K562 (cell line): ENCODE results near the gene VPS4A. TPM values are rescaled to one million over a fixed set of nuclear protein-coding genes. Genes with fewer than 3 reads are reported as not detected.

Experiments
- ATAC-seq: fragments of 200-7000 bp; cut with Tn5 transposase; 3 replicates; pipeline ENCODE4 v1.9.1; 2020; ENCODE audit warnings: moderate library complexity
- BruUV-seq: library from RNA; stranded (reverse); fragments of 400-500 nt; replicated peaks from 2 replicates; lab custom pipeline; 2021; lab: Mats Ljungman, UMichigan
- CTCF ChIA-PET: fragments of 300-600 bp; formaldehyde crosslinking; extraction: SDS; loops from one replicate; lab custom pipeline; 2021; ENCODE audit warnings: low intra/inter-chr PET ratio; lab: Yijun Ruan, JAX
- POLR2A ChIA-PET: fragments of 300-600, 350-650 bp; sonication (Branson Sonifier 250); formaldehyde crosslinking; extraction: SDS; loops from one replicate; lab custom pipeline; 2021; ENCODE audit warnings: antibody characterized with exemption, inconsistent platforms; lab: Yijun Ruan, JAX
- DNase-seq, 4 experiments: peaks; one replicate each; pipeline versions ENCODE4 v3.0.0 to v3.0.0-alpha.2; 2011 to 2018; ENCODE audit warnings: low spot score in 3 of 4, mixed read lengths in 3 of 4; ENCODE audit errors: extremely low read depth in 1 of 4
- FAIRE-seq: peaks from 2 replicates; lab custom pipeline; 2011; peaks lifted over from hg19 to GRCh38; lab: Jason Lieb, UNC
- H2AFZ ChIP-seq: 2 replicates; pipeline ENCODE4 v1.6.0; 2011; ENCODE audit warnings: low read depth, low read length, control low read depth, inconsistent platforms
- H3K27ac ChIP-seq: fragments of 200-600 bp; 3 replicates; pipeline ENCODE4 v1.8.0; 2011; ENCODE audit warnings: low read depth, mild to moderate bottlenecking, control low read depth, inconsistent platforms, low read length, moderate library complexity, mixed read lengths; ENCODE audit errors: extremely low read depth
- H3K27me3 ChIP-seq, 2 experiments: fragments of 300-600 bp in 1 of 2; 2 replicates in 1 of 2; 3 replicates in 1 of 2; pipeline versions ENCODE4 v1.6.0 to v1.8.0; 2011; ENCODE audit warnings: inconsistent platforms in 2 of 2, low read length in 2 of 2, mild to moderate bottlenecking in 1 of 2, mixed read lengths in 1 of 2, moderate library complexity in 1 of 2; ENCODE audit not compliant: control insufficient read depth in 2 of 2, insufficient read depth in 2 of 2
- H3K36me3 ChIP-seq: fragments of 300-600 bp; 3 replicates; pipeline ENCODE4 v1.8.0; 2011; ENCODE audit warnings: mild to moderate bottlenecking, low read length, inconsistent platforms; ENCODE audit not compliant: control insufficient read depth, insufficient read depth
- H3K4me1 ChIP-seq, 2 experiments: fragments of 200-600 bp in 1 of 2; replicated peaks in 1 of 2; 2 replicates in 1 of 2; 3 replicates in 1 of 2; pipeline versions ENCODE4 v1.5.1 to v1.8.0; 2011; ENCODE audit warnings: inconsistent platforms in 2 of 2, low read length in 2 of 2, mild to moderate bottlenecking in 1 of 2, mixed read lengths in 1 of 2, moderate library complexity in 1 of 2; ENCODE audit not compliant: control insufficient read depth in 2 of 2, insufficient read depth in 2 of 2
- H3K4me2 ChIP-seq: 2 replicates; pipeline ENCODE4 v1.6.1; 2011; ENCODE audit warnings: low read length, control low read depth, inconsistent platforms, mixed read lengths; ENCODE audit not compliant: insufficient read depth
- H3K4me3 ChIP-seq: fragments of 200-600 bp; sonication (generic), shearing (Covaris generic); 2 replicates; pipeline ENCODE4 v1.5.1; 2016; ENCODE audit warnings: control low read depth, inconsistent platforms
- H3K79me2 ChIP-seq: fragments of 200-600 bp; 3 replicates; pipeline ENCODE4 v1.8.0; 2011; ENCODE audit warnings: low read length, inconsistent platforms; ENCODE audit not compliant: control insufficient read depth, insufficient read depth
- H3K9ac ChIP-seq, 2 experiments: 2 replicates each; pipeline versions ENCODE4 v1.6.0 to v1.6.1; 2011; ENCODE audit warnings: low read depth in 2 of 2, low read length in 2 of 2, control low read depth in 1 of 2, inconsistent platforms in 1 of 2, mild to moderate bottlenecking in 1 of 2, mixed read lengths in 1 of 2; ENCODE audit not compliant: insufficient read depth in 1 of 2
- H3K9me1 ChIP-seq: one replicate; pipeline ENCODE4 v1.6.0; 2011; ENCODE audit warnings: inconsistent platforms, mild to moderate bottlenecking, low read length, moderate library complexity; ENCODE audit not compliant: control insufficient read depth, insufficient read depth
- H3K9me3 ChIP-seq: replicated peaks from 2 replicates; pipeline ENCODE4 v1.5.1; 2011; ENCODE audit warnings: low read depth, low read length, inconsistent platforms; ENCODE audit not compliant: control insufficient read depth, insufficient read depth
- H4K20me1 ChIP-seq: replicated peaks from 2 replicates; pipeline ENCODE4 v1.6.1; 2011; ENCODE audit warnings: low read length, inconsistent platforms, mixed read lengths; ENCODE audit not compliant: control insufficient read depth, insufficient read depth
- CTBP1 ChIP-seq: fragments of 450-650 bp; IDR thresholded peaks from 2 replicates; pipeline ENCODE4 v1.6.1; 2016; ENCODE audit warnings: borderline replicate concordance
- JUN ChIP-seq, 2 experiments: sonication (generic) in 1 of 2; formaldehyde crosslinking in 1 of 2; IDR thresholded peaks; 2 replicates each; pipeline versions ENCODE4 v1.6.1 to v1.8.0; 2012 to 2022; ENCODE audit warnings: borderline replicate concordance in 2 of 2, mild to moderate bottlenecking in 2 of 2, improper control_type of control experiment in 1 of 2, low read depth in 1 of 2, low read length in 1 of 2, missing genetic modification reagents in 1 of 2
- MIER1 ChIP-seq: fragments of 450-650 bp; IDR thresholded peaks from 2 replicates; pipeline ENCODE4 v1.6.1; 2016; ENCODE audit warnings: antibody characterized with exemption, mild to moderate bottlenecking, low read depth
- NR3C1 ChIP-seq: sonication (generic); formaldehyde crosslinking; IDR thresholded peaks from 2 replicates; pipeline ENCODE4 v1.8.1; 2022; ENCODE audit warnings: missing genetic modification reagents
- PCBP2 ChIP-seq: fragments of 200-400 bp; formaldehyde crosslinking; IDR thresholded peaks from 2 replicates; pipeline ENCODE4 v1.6.1; 2018; ENCODE audit warnings: low read length, low read depth, mild to moderate bottlenecking, moderate library complexity; ENCODE audit not compliant: poor library complexity, severe bottlenecking
- POLR2H ChIP-seq: IDR thresholded peaks from 2 replicates; pipeline ENCODE4 v1.6.1; 2016; ENCODE audit warnings: missing genetic modification characterization, low read depth, mild to moderate bottlenecking, control low read depth, missing compliant biosample characterization, moderate library complexity
- RFX5 ChIP-seq: IDR thresholded peaks from 2 replicates; pipeline ENCODE4 v1.6.1; 2011; ENCODE audit warnings: low read depth, mild to moderate bottlenecking, improper control_type of control experiment, low read length
- SLC30A9 ChIP-seq: fragments of 250-450 bp; sonication (Bioruptor Pico); IDR thresholded peaks from 2 replicates; pipeline ENCODE4 v1.8.0; 2022; ENCODE audit warnings: mild to moderate bottlenecking, moderate library complexity
- SMAD1 ChIP-seq: fragments of 150-350 bp; IDR thresholded peaks from 2 replicates; pipeline ENCODE4 v1.6.1; 2014; ENCODE audit warnings: low read length, low read depth; ENCODE audit not compliant: partially characterized antibody
- TEAD1 ChIP-seq, 2 experiments: fragments of 450-650 bp in 1 of 2; sonication (generic) in 1 of 2; formaldehyde crosslinking; IDR thresholded peaks; 2 replicates each; pipeline versions ENCODE4 v1.4.0 to v1.8.0; 2020 to 2022; ENCODE audit warnings: mild to moderate bottlenecking in 2 of 2, missing genetic modification reagents in 1 of 2
- ZNF57 ChIP-seq: fragments of 450-650 bp; formaldehyde crosslinking; IDR thresholded peaks from 2 replicates; pipeline ENCODE4 v1.4.0; 2020; ENCODE audit warnings: mild to moderate bottlenecking, moderate library complexity
- WGBS: fragments of 100-300 bp; shearing (Covaris generic); methylation state at CpG from one replicate; pipeline ENCODE4 v1.1.6; 2016; ENCODE audit warnings: low coverage, mixed read lengths; ENCODE audit not compliant: insufficient coverage; ENCODE audit errors: missing lambda C conversion rate; 5-methylcytosine and 5-hydroxymethylcytosine counted together
- in situ Hi-C: fragments of 300-500 bp; cut with MboI; formaldehyde crosslinking; loops from 4 replicates; pipeline ENCODE4 v1.15.0; 2018; ENCODE audit warnings: inconsistent platforms, mixed read lengths
- intact Hi-C: fragments of 100-400 bp; cut with micrococcal nuclease; formaldehyde crosslinking; loops from 2 replicates; pipeline ENCODE4 v1.14.2; 2022
- polyA plus RNA-seq, 8 experiments: library from polyadenylated mRNA; depleted of rRNA in 4 of 8; stranded (reverse) in 5 of 8; unstranded in 3 of 8; fragments of >200 nt; fragmentation: Nextera tagmentation in 2 of 8; fragmentation: Illumina TruSeq in 1 of 8; extraction: Ambion mirVana in 2 of 8; extraction: Trizol in 1 of 8; gene quantifications; 2 replicates each; pipeline versions ENCODE4 v1.2.1 to v1.2.3, GENCODE V29; 2011 to 2014; ENCODE audit warnings: inconsistent platforms in 1 of 8, missing spikeins in 1 of 8
- total RNA-seq, 7 experiments: library from RNA; depleted of rRNA in 6 of 7; stranded (reverse); fragments of >200 nt in 6 of 7; fragmentation: Illumina TruSeq in 2 of 7; extraction: Trizol in 2 of 7; gene quantifications; 2 replicates each; pipeline versions ENCODE4 v1.2.1 to v1.2.3, GENCODE V29; 2011 to 2021; ENCODE audit warnings: low replicate concordance in 1 of 7
- TF ChIP-seq, protein P1 (sequence below): IDR thresholded peaks from 2 replicates; pipeline ENCODE4 v1.6.1; 2016; ENCODE audit warnings: missing genetic modification characterization, missing compliant biosample characterization
- TF ChIP-seq, protein P2 (sequence below), 3 experiments: fragments of 200-800 bp in 1 of 3; sonication (Bioruptor generic) in 1 of 3; sonication (generic) in 1 of 3; formaldehyde crosslinking in 1 of 3; IDR thresholded peaks; 2 replicates each; pipeline versions ENCODE4 v1.6.1 to v1.8.0; 2016 to 2022; ENCODE audit warnings: mild to moderate bottlenecking in 2 of 3, missing compliant biosample characterization in 2 of 3, missing genetic modification characterization in 2 of 3, missing genetic modification reagents in 1 of 3
- TF ChIP-seq, protein P3 (sequence below): sonication (generic); formaldehyde crosslinking; IDR thresholded peaks from 2 replicates; pipeline ENCODE4 v1.8.0; 2023; ENCODE audit warnings: mild to moderate bottlenecking, missing genetic modification reagents

Gene VPS4A
- total and polyA plus RNA-seq, 9 of the 15 experiments (the other 6 are each of a cell fraction or from before 2014, with no cell fraction given), result 7.6 to 45.4 (median 29.9) TPM

DNA sequence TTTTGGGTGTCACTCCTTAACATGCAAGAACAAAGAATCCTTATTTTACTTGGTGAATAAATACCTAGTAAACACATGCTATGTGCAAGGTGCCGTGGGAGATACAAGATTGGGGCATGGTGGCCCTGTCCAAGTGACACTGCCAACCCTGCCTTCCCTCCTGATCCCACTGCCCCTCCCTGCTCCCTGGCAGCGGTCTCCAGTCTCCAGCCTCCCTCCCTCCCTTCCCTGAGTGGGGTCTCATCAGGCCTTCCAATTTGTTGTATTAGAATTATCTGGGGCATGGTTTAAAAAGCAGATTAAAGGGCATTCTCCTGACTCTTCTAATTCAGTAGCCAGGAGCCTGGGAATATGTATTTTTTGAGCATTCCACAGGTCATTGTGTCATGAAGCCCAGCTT lies 52.9 kb downstream of the VPS4A start (continued):
- TF ChIP-seq, protein P1, sequence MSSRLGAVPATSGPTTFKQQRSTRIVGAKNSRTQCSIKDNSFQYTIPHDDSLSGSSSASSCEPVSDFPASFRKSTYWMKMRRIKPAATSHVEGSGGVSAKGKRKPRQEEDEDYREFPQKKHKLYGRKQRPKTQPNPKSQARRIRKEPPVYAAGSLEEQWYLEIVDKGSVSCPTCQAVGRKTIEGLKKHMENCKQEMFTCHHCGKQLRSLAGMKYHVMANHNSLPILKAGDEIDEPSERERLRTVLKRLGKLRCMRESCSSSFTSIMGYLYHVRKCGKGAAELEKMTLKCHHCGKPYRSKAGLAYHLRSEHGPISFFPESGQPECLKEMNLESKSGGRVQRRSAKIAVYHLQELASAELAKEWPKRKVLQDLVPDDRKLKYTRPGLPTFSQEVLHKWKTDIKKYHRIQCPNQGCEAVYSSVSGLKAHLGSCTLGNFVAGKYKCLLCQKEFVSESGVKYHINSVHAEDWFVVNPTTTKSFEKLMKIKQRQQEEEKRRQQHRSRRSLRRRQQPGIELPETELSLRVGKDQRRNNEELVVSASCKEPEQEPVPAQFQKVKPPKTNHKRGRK (tag), result no peak
- TF ChIP-seq ZNF57 (CRISPR knock-in tag) (no peak), RFX5 (no peak), MIER1 (no peak)
- TF ChIP-seq, protein P2, sequence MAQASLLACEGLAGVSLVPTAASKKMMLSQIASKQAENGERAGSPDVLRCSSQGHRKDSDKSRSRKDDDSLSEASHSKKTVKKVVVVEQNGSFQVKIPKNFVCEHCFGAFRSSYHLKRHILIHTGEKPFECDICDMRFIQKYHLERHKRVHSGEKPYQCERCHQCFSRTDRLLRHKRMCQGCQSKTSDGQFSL (CRISPR knock-in tag; IDR thresholded peaks at IDR 0.05), result no peak
- TF ChIP-seq, protein P2 (tag; IDR thresholded peaks at IDR 0.05), result no peak
- TF ChIP-seq, all 486 proteins: peak for 0

DNA sequence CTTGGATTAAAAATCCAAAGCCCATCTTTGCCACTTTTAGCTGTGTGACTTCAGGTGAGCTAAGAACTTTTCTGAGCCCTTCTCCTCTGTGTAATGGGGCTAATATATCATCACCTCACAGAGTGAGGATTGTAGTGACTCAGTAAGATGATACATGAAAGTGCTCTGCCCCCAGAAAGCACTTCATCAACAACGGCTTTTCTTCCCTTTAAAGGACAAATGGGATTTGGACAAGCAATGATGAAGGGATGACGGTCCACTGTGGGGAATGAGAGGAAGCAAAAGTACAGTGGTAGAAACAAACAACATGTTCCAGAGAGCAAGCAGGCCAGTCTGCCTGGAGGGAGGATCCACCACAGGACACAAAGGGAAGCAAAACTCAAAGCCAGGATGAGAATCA lies 54.8 kb downstream of the VPS4A start:
- WGBS, result 79% methylated on average over 2 of the region's 2 CpGs
- peaks cover 84% of the 10 kb centered on the region for H3K36me3 ChIP-seq
- H3K9ac ChIP-seq, result no peak overlapping the region
- FAIRE-seq, result no peak
- H3K9me3 ChIP-seq, result no peaks in the 10 kb centered on the region
- H3K27me3 ChIP-seq, result no peaks in the 10 kb centered on the region
- intact Hi-C loops, result no loop called here
- no TSS peak for BruUV-seq
- no peak for DNase-seq
- POLR2A ChIA-PET, result interaction anchor here (0.7 kb wide), 1 partner anchor 218 kb away, joined by 3 read pairs; no protein-coding TSS in a partner anchor
- no peak overlapping the region for H3K4me3 ChIP-seq
- no peak overlapping the region for H3K27ac ChIP-seq
- H3K4me1 ChIP-seq, result peaks cover 0 to 10% of the 10 kb centered on the region in 2 experiments; a peak in 3 of 5 replicates
- no peaks in the 10 kb centered on the region; the same call in 2 of the 3 replicates for H3K79me2 ChIP-seq
- CTCF ChIA-PET, result no interaction called here
- no peak for ATAC-seq
- H3K4me2 ChIP-seq, result no peak overlapping the region
- H2AFZ ChIP-seq, result no peak overlapping the region
- no peaks in the 10 kb centered on the region for H3K9me1 ChIP-seq
- H4K20me1 ChIP-seq, result 0 out of 2 replicates have a peak, but pooled peaks cover 3% of the 10 kb centered on the region
- in situ Hi-C loops, result no loop called here
- TF ChIP-seq NR3C1 (CRISPR knock-in tag), result no peak
- no peak for TF ChIP-seq CTBP1
- no peak for TF ChIP-seq SLC30A9 (CRISPR knock-in tag)
- TF ChIP-seq PCBP2, result no peak
- TF ChIP-seq, protein P3, sequence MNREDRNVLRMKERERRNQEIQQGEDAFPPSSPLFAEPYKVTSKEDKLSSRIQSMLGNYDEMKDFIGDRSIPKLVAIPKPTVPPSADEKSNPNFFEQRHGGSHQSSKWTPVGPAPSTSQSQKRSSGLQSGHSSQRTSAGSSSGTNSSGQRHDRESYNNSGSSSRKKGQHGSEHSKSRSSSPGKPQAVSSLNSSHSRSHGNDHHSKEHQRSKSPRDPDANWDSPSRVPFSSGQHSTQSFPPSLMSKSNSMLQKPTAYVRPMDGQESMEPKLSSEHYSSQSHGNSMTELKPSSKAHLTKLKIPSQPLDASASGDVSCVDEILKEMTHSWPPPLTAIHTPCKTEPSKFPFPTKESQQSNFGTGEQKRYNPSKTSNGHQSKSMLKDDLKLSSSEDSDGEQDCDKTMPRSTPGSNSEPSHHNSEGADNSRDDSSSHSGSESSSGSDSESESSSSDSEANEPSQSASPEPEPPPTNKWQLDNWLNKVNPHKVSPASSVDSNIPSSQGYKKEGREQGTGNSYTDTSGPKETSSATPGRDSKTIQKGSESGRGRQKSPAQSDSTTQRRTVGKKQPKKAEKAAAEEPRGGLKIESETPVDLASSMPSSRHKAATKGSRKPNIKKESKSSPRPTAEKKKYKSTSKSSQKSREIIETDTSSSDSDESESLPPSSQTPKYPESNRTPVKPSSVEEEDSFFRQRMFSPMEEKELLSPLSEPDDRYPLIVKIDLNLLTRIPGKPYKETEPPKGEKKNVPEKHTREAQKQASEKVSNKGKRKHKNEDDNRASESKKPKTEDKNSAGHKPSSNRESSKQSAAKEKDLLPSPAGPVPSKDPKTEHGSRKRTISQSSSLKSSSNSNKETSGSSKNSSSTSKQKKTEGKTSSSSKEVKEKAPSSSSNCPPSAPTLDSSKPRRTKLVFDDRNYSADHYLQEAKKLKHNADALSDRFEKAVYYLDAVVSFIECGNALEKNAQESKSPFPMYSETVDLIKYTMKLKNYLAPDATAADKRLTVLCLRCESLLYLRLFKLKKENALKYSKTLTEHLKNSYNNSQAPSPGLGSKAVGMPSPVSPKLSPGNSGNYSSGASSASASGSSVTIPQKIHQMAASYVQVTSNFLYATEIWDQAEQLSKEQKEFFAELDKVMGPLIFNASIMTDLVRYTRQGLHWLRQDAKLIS (CRISPR knock-in tag), result no peak
- TF ChIP-seq JUN (IDR thresholded peaks at IDR 0.05; ENCODE audit: borderline replicate concordance, low read depth, low read length), result no peak
- TF ChIP-seq JUN (CRISPR knock-in tag; IDR thresholded peaks at IDR 0.05; ENCODE audit: borderline replicate concordance), result no peak
- TF ChIP-seq POLR2H, result no peak
- TF ChIP-seq SMAD1, result no peak
- no peak for TF ChIP-seq TEAD1 (CRISPR knock-in tag; IDR thresholded peaks at IDR 0.05)
